NT2/D1 (cell line): ENCODE results near the gene CD320.
A peak's percentile ranks its signal among the peaks of the same experiment; 100 is the strongest.

Experiments
- DNase-seq: peaks from one replicate; pipeline ENCODE4 v3.0.0-alpha.2; 2011; ENCODE audit warnings: low read depth, low spot score
- H3K27me3 ChIP-seq: 2 replicates; pipeline ENCODE4 v1.6.0; 2011; ENCODE audit warnings: mild to moderate bottlenecking; ENCODE audit not compliant: insufficient read length, insufficient read depth
- H3K36me3 ChIP-seq: 2 replicates; pipeline ENCODE4 v1.6.1; 2011; ENCODE audit warnings: mild to moderate bottlenecking, low read length, mixed read lengths; ENCODE audit not compliant: insufficient read depth, insufficient read length
- H3K4me1 ChIP-seq: 2 replicates; pipeline ENCODE4 v1.5.1; 2011; ENCODE audit not compliant: insufficient read depth, insufficient read length
- H3K4me3 ChIP-seq: 2 replicates; pipeline ENCODE4 v1.5.1; 2011; ENCODE audit warnings: low read depth; ENCODE audit not compliant: insufficient read length
- H3K9ac ChIP-seq: 2 replicates; pipeline ENCODE4 v1.6.0; 2011; ENCODE audit warnings: low read depth; ENCODE audit not compliant: insufficient read length
- H3K9me3 ChIP-seq: 2 replicates; pipeline ENCODE4 v1.5.1; 2011; ENCODE audit warnings: mild to moderate bottlenecking, low read length; ENCODE audit not compliant: insufficient read depth
- SUZ12 ChIP-seq: IDR thresholded peaks from 2 replicates; pipeline ENCODE4 v1.6.1; 2011; ENCODE audit not compliant: insufficient read length, insufficient read depth; ENCODE audit errors: extremely low read depth
- YY1 ChIP-seq: IDR thresholded peaks from 2 replicates; pipeline ENCODE4 v1.6.1; 2011; ENCODE audit not compliant: insufficient read length, insufficient read depth
- ZNF274 ChIP-seq: IDR thresholded peaks from 2 replicates; pipeline ENCODE4 v1.6.1; 2011; ENCODE audit warnings: mild to moderate bottlenecking, low read depth, low read length

CD320 gene

DNA sequence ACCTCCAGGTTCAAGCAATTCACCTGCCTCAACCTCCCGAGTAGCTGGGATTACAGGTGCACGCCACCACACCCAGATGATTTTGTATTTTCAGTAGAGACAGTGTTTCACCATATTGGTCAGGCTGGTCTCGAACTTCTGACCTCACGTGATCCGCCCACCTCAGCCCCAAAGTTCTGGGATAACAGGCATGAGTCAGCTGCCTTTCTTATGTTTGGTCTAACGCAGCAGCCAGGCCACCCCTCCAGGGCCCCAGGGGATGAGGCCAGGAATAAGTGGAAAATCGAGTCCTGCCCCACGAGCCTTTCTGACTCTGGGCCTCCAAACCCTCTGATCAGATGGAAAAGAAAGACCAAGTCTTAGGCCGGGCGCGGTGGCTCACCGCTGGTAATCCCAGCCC is 54.5 kb downstream of the CD320 start:
- peaks cover 17% of the 10 kb centered on the region for H3K4me1 ChIP-seq
- no peak for DNase-seq
- TF ChIP-seq YY1 (no peak), SUZ12 (no peak), ZNF274 (no peak)
- H3K27me3 ChIP-seq: no peaks in the 10 kb centered on the region
- no peak overlapping the region for H3K9ac ChIP-seq
- no peak overlapping the region for H3K4me3 ChIP-seq
- no peaks in the 10 kb centered on the region for H3K9me3 ChIP-seq
- H3K36me3 ChIP-seq: peaks cover 58% of the 10 kb centered on the region

DNA sequence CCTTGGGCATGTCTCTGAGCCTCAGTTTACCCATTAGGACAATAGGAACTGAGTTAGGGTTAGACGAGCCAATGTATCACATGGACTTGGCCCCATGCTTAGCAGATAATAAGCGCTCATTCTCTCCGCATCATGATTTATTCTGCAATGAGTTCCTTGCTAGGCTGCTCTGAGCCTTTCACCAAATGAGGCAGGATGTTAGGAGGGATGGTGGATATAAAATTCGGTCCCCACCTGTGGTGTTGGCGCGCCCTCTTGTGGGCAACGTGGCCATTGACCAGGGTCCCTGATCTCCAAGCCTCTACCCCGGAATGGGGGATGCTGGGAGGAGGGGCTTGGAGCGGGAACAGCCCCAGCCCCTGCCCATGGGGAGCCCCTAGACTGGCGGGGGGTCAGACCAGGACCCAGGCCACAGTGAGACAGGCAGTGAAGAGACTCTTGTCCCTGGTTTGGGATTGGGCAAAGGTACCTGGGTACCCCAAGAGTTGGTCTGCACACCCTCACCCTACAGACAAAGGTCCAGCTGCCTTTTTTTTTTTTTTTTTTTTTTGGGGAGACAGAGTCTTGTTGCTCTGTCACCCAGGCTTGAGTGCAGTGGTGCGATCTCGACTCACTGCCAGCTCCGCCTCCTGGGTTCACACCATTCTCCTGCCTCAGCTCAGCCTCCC is 55.1 kb downstream of the CD320 start:
- Histone ChIP-seq H3K4me1 (peaks cover 17% of the 10 kb centered on the region), H3K9me3 (no peaks in the 10 kb centered on the region), H3K27me3 (no peaks in the 10 kb centered on the region), H3K9ac (no peak overlapping the region), H3K36me3 (peaks cover 57% of the 10 kb centered on the region), H3K4me3 (no peak overlapping the region)
- no peak for TF ChIP-seq ZNF274
- TF ChIP-seq SUZ12: no peak
- no peak for TF ChIP-seq YY1
- peak; percentile 83 for DNase-seq
